Mesendoderm (in vitro differentiated cells): ENCODE measurements around the gene KCNT1.

Source experiments
- DNase-seq: peaks from one replicate; pipeline ENCODE4 v3.0.0; 2013
- H2AK5ac ChIP-seq: 2 replicates; pipeline ENCODE4 v1.6.1; 2013; ENCODE audit warnings: low read length, inconsistent platforms
- H2BK120ac ChIP-seq: 2 replicates; pipeline ENCODE4 v1.6.1; 2013; ENCODE audit warnings: low read depth, mild to moderate bottlenecking, low read length, moderate library complexity, mixed read lengths
- H2BK15ac ChIP-seq: replicated peaks from 2 replicates; pipeline ENCODE4 v1.6.1; 2013; ENCODE audit warnings: low read depth, mild to moderate bottlenecking, moderate library complexity
- H2BK5ac ChIP-seq: 2 replicates; pipeline ENCODE4 v1.6.1; 2013; ENCODE audit warnings: low read length, inconsistent platforms
- H3K18ac ChIP-seq: 2 replicates; pipeline ENCODE4 v1.6.1; 2013; ENCODE audit warnings: mild to moderate bottlenecking, low read length, mixed read lengths
- H3K23ac ChIP-seq: one replicate; pipeline ENCODE4 v1.6.1; 2013; ENCODE audit warnings: low read length
- H3K27ac ChIP-seq: 2 replicates; pipeline ENCODE4 v1.5.1; 2013; ENCODE audit warnings: low read depth, mild to moderate bottlenecking, inconsistent platforms, low read length, moderate library complexity
- H3K27me3 ChIP-seq: 2 replicates; pipeline ENCODE4 v1.6.1; 2013; ENCODE audit warnings: low read length, control low read depth, mild to moderate bottlenecking, inconsistent platforms; ENCODE audit not compliant: insufficient read depth, poor library complexity
- H3K36me3 ChIP-seq: 2 replicates; pipeline ENCODE4 v1.6.1; 2013; ENCODE audit warnings: low read length, inconsistent platforms; ENCODE audit not compliant: control insufficient read depth, insufficient read depth
- H3K4ac ChIP-seq: one replicate; pipeline ENCODE4 v1.6.1; 2013; ENCODE audit warnings: low read depth, mild to moderate bottlenecking, low read length, moderate library complexity
- H3K4me1 ChIP-seq: 2 replicates; pipeline ENCODE4 v1.6.1; 2013; ENCODE audit warnings: low read depth, low read length, inconsistent platforms; ENCODE audit not compliant: control insufficient read depth
- H3K4me2 ChIP-seq: 2 replicates; pipeline ENCODE4 v1.6.1; 2013; ENCODE audit warnings: low read length
- H3K4me3 ChIP-seq: 2 replicates; pipeline ENCODE4 v1.5.1; 2013; ENCODE audit warnings: mild to moderate bottlenecking, low read length
- H3K56ac ChIP-seq: one replicate; pipeline ENCODE4 v1.6.1; 2013; ENCODE audit warnings: low read length
- H3K79me1 ChIP-seq: 2 replicates; pipeline ENCODE4 v1.6.1; 2013; ENCODE audit warnings: low read length, inconsistent platforms
- H3K79me2 ChIP-seq: 2 replicates; pipeline ENCODE4 v1.6.1; 2013; ENCODE audit warnings: mild to moderate bottlenecking, low read length; ENCODE audit not compliant: control insufficient read depth, insufficient read depth
- H3K9ac ChIP-seq: 2 replicates; pipeline ENCODE4 v1.6.1; 2013; ENCODE audit warnings: low read length, inconsistent platforms
- H4K5ac ChIP-seq: one replicate; pipeline ENCODE4 v1.6.1; 2013; ENCODE audit warnings: low read length
- H4K8ac ChIP-seq: one replicate; pipeline ENCODE4 v1.6.1; 2013; ENCODE audit warnings: low read depth, mild to moderate bottlenecking, control low read depth, low read length, moderate library complexity
- WGBS: extraction: QIAGEN DNeasy Blood & Tissue Kit; methylation state at CpG from one replicate; pipeline ENCODE4 v1.1.7; 2013; ENCODE audit warnings: low lambda C conversion rate, missing lambda C conversion rate; ENCODE audit not compliant: insufficient coverage; ENCODE audit errors: extremely low coverage; 5-methylcytosine and 5-hydroxymethylcytosine counted together

KCNT1 gene

GRCh38 chr9:135821733-135822373 lies 119.9 kb downstream of the KCNT1 start:
- DNase-seq = no peak
- Histone ChIP-seq H3K4me2 (no peak overlapping the region), H3K4me3 (no peak overlapping the region), H2BK5ac (no peak overlapping the region), H3K27ac (no peak overlapping the region), H3K4ac (no peak overlapping the region), H3K4me1 (no peaks in the 10 kb centered on the region), H2BK15ac (no peak overlapping the region), H3K27me3 (no peaks in the 10 kb centered on the region), H3K9ac (no peak overlapping the region), H3K79me2 (peaks cover 3% of the 10 kb centered on the region), H4K8ac (no peak overlapping the region), H3K18ac (no peak overlapping the region), H3K56ac (no peak overlapping the region), H3K23ac (no peak overlapping the region), H2BK120ac (no peak overlapping the region), H4K5ac (no peak overlapping the region), H3K36me3 (peaks cover 14% of the 10 kb centered on the region), H3K79me1 (peaks cover 6% of the 10 kb centered on the region), H2AK5ac (no peak overlapping the region)
- WGBS = no CpG with 5 or more reads among the region's 27 CpGs

GRCh38 chr9:135822374-135822755 lies 120.4 kb downstream of the KCNT1 start:
- no peak overlapping the region for H2BK120ac ChIP-seq
- DNase-seq = no peak
- H3K27ac ChIP-seq = no peak overlapping the region
- no peak overlapping the region for H2AK5ac ChIP-seq
- no peak overlapping the region for H2BK15ac ChIP-seq
- H3K27me3 ChIP-seq = no peaks in the 10 kb centered on the region
- no CpG with 5 or more reads among the region's 18 CpGs for whole genome bisulfite sequencing
- H3K23ac ChIP-seq = no peak overlapping the region
- no peak overlapping the region for H3K9ac ChIP-seq
- peaks cover 3% of the 10 kb centered on the region for H3K79me2 ChIP-seq
- no peak overlapping the region for H4K8ac ChIP-seq
- H3K4me1 ChIP-seq = no peaks in the 10 kb centered on the region
- peaks cover 14% of the 10 kb centered on the region for H3K36me3 ChIP-seq
- H3K4me3 ChIP-seq = no peak overlapping the region
- no peak overlapping the region for H3K4ac ChIP-seq
- peaks cover 6% of the 10 kb centered on the region for H3K79me1 ChIP-seq
- H3K18ac ChIP-seq = no peak overlapping the region
- H3K4me2 ChIP-seq = no peak overlapping the region
- H3K56ac ChIP-seq = no peak overlapping the region
- H4K5ac ChIP-seq = no peak overlapping the region
- H2BK5ac ChIP-seq = no peak overlapping the region

- no peak overlapping the region for H2BK15ac ChIP-seq
These were observed 121.1 kb downstream of the KCNT1 start for GRCh38 chr9:135823036-135823435.

GRCh38 chr9:135825435-135826187 lies 123.6 kb downstream of the KCNT1 start:
- Histone ChIP-seq H3K79me1 (peaks cover 9% of the 10 kb centered on the region), H2AK5ac (no peak overlapping the region), H4K5ac (no peak overlapping the region), H3K9ac (no peak overlapping the region), H3K4me3 (no peak overlapping the region), H2BK15ac (no peak overlapping the region), H3K18ac (no peak overlapping the region), H3K27ac (no peak overlapping the region), H3K27me3 (no peaks in the 10 kb centered on the region), H3K36me3 (peaks cover 10% of the 10 kb centered on the region), H4K8ac (no peak overlapping the region), H2BK5ac (no peak overlapping the region), H2BK120ac (no peak overlapping the region), H3K23ac (no peak overlapping the region), H3K4me2 (no peak overlapping the region), H3K4me1 (no peaks in the 10 kb centered on the region), H3K4ac (no peak overlapping the region), H3K56ac (no peak overlapping the region), H3K79me2 (peaks cover 5% of the 10 kb centered on the region)
- WGBS = no CpG with 5 or more reads among the region's 25 CpGs
- DNase-seq = no peak

More at GRCh38 chr9:135823036-135823435, 121.1 kb downstream of the KCNT1 start:
- Histone ChIP-seq H3K4me3 (no peak overlapping the region), H2AK5ac (no peak overlapping the region), H2BK120ac (no peak overlapping the region), H3K27me3 (no peaks in the 10 kb centered on the region), H3K56ac (no peak overlapping the region), H4K5ac (no peak overlapping the region), H3K79me1 (peaks cover 7% of the 10 kb centered on the region), H2BK5ac (no peak overlapping the region), H3K4me2 (no peak overlapping the region), H3K79me2 (peaks cover 3% of the 10 kb centered on the region), H3K18ac (no peak overlapping the region), H3K27ac (no peak overlapping the region), H3K36me3 (peaks cover 10% of the 10 kb centered on the region), H4K8ac (no peak overlapping the region), H3K4me1 (no peaks in the 10 kb centered on the region), H3K23ac (no peak overlapping the region), H3K9ac (no peak overlapping the region), H3K4ac (no peak overlapping the region)
- DNase-seq = no peak
- no CpG with 5 or more reads among the region's 12 CpGs for WGBS

- Histone ChIP-seq H3K4ac (no peak overlapping the region), H3K27me3 (no peaks in the 10 kb centered on the region), H2BK15ac (no peak overlapping the region), H3K9ac (no peak overlapping the region), H3K4me1 (no peaks in the 10 kb centered on the region), H3K23ac (no peak overlapping the region), H3K79me2 (peaks cover 5% of the 10 kb centered on the region), H3K18ac (no peak overlapping the region), H4K8ac (no peak overlapping the region), H4K5ac (no peak overlapping the region), H2BK120ac (no peak overlapping the region), H3K4me2 (no peak overlapping the region), H2AK5ac (no peak overlapping the region), H3K36me3 (peaks cover 10% of the 10 kb centered on the region), H3K27ac (no peak overlapping the region), H2BK5ac (no peak overlapping the region), H3K79me1 (peaks cover 9% of the 10 kb centered on the region), H3K4me3 (no peak overlapping the region), H3K56ac (no peak overlapping the region)
- no peak for DNase-seq
- no CpG with 5 or more reads among the region's 14 CpGs for WGBS
These were observed 124.2 kb downstream of the KCNT1 start for GRCh38 chr9:135826188-135826545.
